K562 (cell line): ENCODE results near the gene POLR1B. TPM values are rescaled to one million over a fixed set of nuclear protein-coding genes. Genes with fewer than 3 reads are reported as not detected.

Experiments
- BRD9 ChIP-seq: fragments of 450-650 bp; IDR thresholded peaks from 2 replicates; pipeline ENCODE4 v1.6.1; 2018; ENCODE audit warnings: low read depth; ENCODE audit not compliant: partially characterized antibody
- C11orf30 ChIP-seq: fragments of 450-650 bp; IDR thresholded peaks from 2 replicates; pipeline ENCODE4 v1.6.1; 2016; ENCODE audit warnings: low read depth, mild to moderate bottlenecking
- CBX1 ChIP-seq: sonication (generic); IDR thresholded peaks from 2 replicates; pipeline ENCODE4 v1.6.1; 2016; ENCODE audit warnings: antibody characterized with exemption, low read depth, mild to moderate bottlenecking
- CHD2 ChIP-seq: IDR thresholded peaks from 2 replicates; pipeline ENCODE4 v1.6.1; 2011; ENCODE audit warnings: low read depth, low read length
- DACH1 ChIP-seq: fragments of 450-650 bp; IDR thresholded peaks from 2 replicates; pipeline ENCODE4 v1.6.1; 2018; ENCODE audit not compliant: partially characterized antibody
- FOXA3 ChIP-seq, 2 experiments: fragments of 450-650 bp in 1 of 2; sonication (generic) in 1 of 2; formaldehyde crosslinking; IDR thresholded peaks in 1 of 2; conservative IDR thresholded peaks in 1 of 2; 2 replicates each; pipeline versions ENCODE4 v1.4.0 to v1.8.0; 2020 to 2022; ENCODE audit warnings: mild to moderate bottlenecking in 2 of 2, missing genetic modification reagents in 1 of 2
- GABPB2 ChIP-seq: fragments of 250-450 bp; sonication (Bioruptor Pico); conservative IDR thresholded peaks from 2 replicates; pipeline ENCODE4 v1.5.1; 2021; ENCODE audit warnings: mild to moderate bottlenecking
- HMG20A ChIP-seq: fragments of 450-650 bp; formaldehyde crosslinking; conservative IDR thresholded peaks from 2 replicates; pipeline ENCODE4 v1.4.0; 2020; ENCODE audit warnings: mild to moderate bottlenecking, mixed read lengths
- KAT7 ChIP-seq: sonication (generic); formaldehyde crosslinking; IDR thresholded peaks from 2 replicates; pipeline ENCODE4 v1.8.0; 2022; ENCODE audit warnings: missing genetic modification reagents, mild to moderate bottlenecking, borderline replicate concordance
- MIER1 ChIP-seq: fragments of 450-650 bp; IDR thresholded peaks from 2 replicates; pipeline ENCODE4 v1.6.1; 2016; ENCODE audit warnings: antibody characterized with exemption, mild to moderate bottlenecking, low read depth
- POLR2A ChIP-seq: fragments of 450-650 bp; conservative IDR thresholded peaks from 2 replicates; pipeline ENCODE4 v1.6.1; 2016
- RHOXF2B ChIP-seq: fragments of 250-450 bp; sonication (Bioruptor Pico); conservative IDR thresholded peaks from 2 replicates; pipeline ENCODE4 v1.5.1; 2021
- RNF2 ChIP-seq: sonication (generic); IDR thresholded peaks from 2 replicates; pipeline ENCODE4 v1.6.1; 2016
- SMC3 ChIP-seq: conservative IDR thresholded peaks from 2 replicates; pipeline ENCODE4 v1.6.1; 2011; ENCODE audit warnings: low read depth, low read length, improper control_type of control experiment; ENCODE audit not compliant: insufficient read depth
- SP1 ChIP-seq: sonication (generic); formaldehyde crosslinking; IDR thresholded peaks from 2 replicates; pipeline ENCODE4 v1.8.1; 2022; ENCODE audit warnings: mild to moderate bottlenecking, missing genetic modification reagents
- TCF7L2 ChIP-seq: fragments of 150-350 bp; IDR thresholded peaks from 2 replicates; pipeline ENCODE4 v1.6.1; 2016; ENCODE audit warnings: low read depth, mild to moderate bottlenecking, low read length, moderate library complexity
- U2AF2 ChIP-seq: fragments of 200-400 bp; formaldehyde crosslinking; optimal IDR thresholded peaks from 2 replicates; pipeline ENCODE3; 2017; ENCODE audit warnings: low read depth, mild to moderate bottlenecking, low read length
- XRCC4 ChIP-seq: IDR thresholded peaks from one replicate; pipeline ENCODE4 v1.6.1; 2011; ENCODE audit not compliant: insufficient read depth, insufficient read length; ENCODE audit errors: extremely low read depth
- ZBTB34 ChIP-seq: fragments of 250-450 bp; sonication (Bioruptor Pico); IDR thresholded peaks from 2 replicates; pipeline ENCODE4 v1.8.0; 2021; ENCODE audit warnings: mild to moderate bottlenecking, moderate library complexity
- ZNF134 ChIP-seq: fragments of 250-450 bp; sonication (Bioruptor Pico); conservative IDR thresholded peaks from 2 replicates; pipeline ENCODE4 v1.4.0; 2020
- ZNF445 ChIP-seq: fragments of 250-450 bp; sonication (Bioruptor Pico); IDR thresholded peaks from 2 replicates; pipeline ENCODE4 v1.4.0; 2020; ENCODE audit warnings: low read depth, mild to moderate bottlenecking, moderate library complexity
- ZNF75A ChIP-seq: fragments of 450-650 bp; formaldehyde crosslinking; IDR thresholded peaks from 2 replicates; pipeline ENCODE4 v1.4.0; 2020; ENCODE audit warnings: mild to moderate bottlenecking
- ZNF77 ChIP-seq: fragments of 250-450 bp; sonication (Bioruptor Pico); IDR thresholded peaks from 2 replicates; pipeline ENCODE4 v1.5.0; 2020
- ZSCAN29 ChIP-seq: fragments of 450-650 bp; IDR thresholded peaks from 2 replicates; pipeline ENCODE4 v1.6.1; 2017
- polyA plus RNA-seq, 8 experiments: library from polyadenylated mRNA; depleted of rRNA in 4 of 8; stranded (reverse) in 5 of 8; unstranded in 3 of 8; fragments of >200 nt; fragmentation: Nextera tagmentation in 2 of 8; fragmentation: Illumina TruSeq in 1 of 8; extraction: Ambion mirVana in 2 of 8; extraction: Trizol in 1 of 8; gene quantifications; 2 replicates each; pipeline versions ENCODE4 v1.2.1 to v1.2.3, GENCODE V29; 2011 to 2014; ENCODE audit warnings: inconsistent platforms in 1 of 8, missing spikeins in 1 of 8
- total RNA-seq, 7 experiments: library from RNA; depleted of rRNA in 6 of 7; stranded (reverse); fragments of >200 nt in 6 of 7; fragmentation: Illumina TruSeq in 2 of 7; extraction: Trizol in 2 of 7; gene quantifications; 2 replicates each; pipeline versions ENCODE4 v1.2.1 to v1.2.3, GENCODE V29; 2011 to 2021; ENCODE audit warnings: low replicate concordance in 1 of 7
- TF ChIP-seq, protein P1 (sequence below): fragments of 450-650 bp; IDR thresholded peaks from 2 replicates; pipeline ENCODE4 v1.7.1; 2018; ENCODE audit warnings: mild to moderate bottlenecking, low read depth; ENCODE audit not compliant: partially characterized antibody
- TF ChIP-seq, protein P2 (sequence below), 2 experiments: fragments of 450-650 bp; IDR thresholded peaks; 2 replicates each; pipeline ENCODE4 v1.6.1; 2016

The POLR1B gene
- total and polyA plus RNA-seq, 9 of the 15 experiments (the other 6 are each of a cell fraction or from before 2014, with no cell fraction given) = 19.8 to 55.1 (median 40.2) TPM

GRCh38 chr2:112541315-112542122 is 746 bp upstream of the POLR1B start (continued):
- TF ChIP-seq KAT7 (CRISPR knock-in tag) (peak; percentile 36; the same call in 1 of the 2 replicates), XRCC4 (no peak), TCF7L2 (peak; percentile 85), CBX1 (peak; percentile 6; the same call in 1 of the 2 replicates), FOXA3 (CRISPR knock-in tag; conservative IDR thresholded peaks at IDR 0.05 in 1 of 2, IDR thresholded peaks at IDR 0.05 in 1 of 2) (peak in 1 of 2 experiments; percentile 49; a peak in 1 of 4 replicates), HMG20A (no peak), SMC3 (no peak), RNF2 (no peak; the same call in 1 of the 2 replicates), SP1 (CRISPR knock-in tag) (no peak), ZNF134 (CRISPR knock-in tag) (no peak), POLR2A (no peak; the same call in none of the 2 replicates), ZSCAN29 (no peak; the same call in 1 of the 2 replicates), CHD2 (no peak), MIER1 (peak; percentile 66), GABPB2 (CRISPR knock-in tag) (no peak), DACH1 (no peak), C11orf30 (no peak), RHOXF2B (CRISPR knock-in tag) (no peak), ZNF77 (CRISPR knock-in tag) (no peak), U2AF2 (no peak), ZNF445 (no peak; the same call in 1 of the 2 replicates), ZBTB34 (CRISPR knock-in tag) (no peak), ZNF75A (CRISPR knock-in tag) (no peak), BRD9 (no peak)
- TF ChIP-seq, protein P1, sequence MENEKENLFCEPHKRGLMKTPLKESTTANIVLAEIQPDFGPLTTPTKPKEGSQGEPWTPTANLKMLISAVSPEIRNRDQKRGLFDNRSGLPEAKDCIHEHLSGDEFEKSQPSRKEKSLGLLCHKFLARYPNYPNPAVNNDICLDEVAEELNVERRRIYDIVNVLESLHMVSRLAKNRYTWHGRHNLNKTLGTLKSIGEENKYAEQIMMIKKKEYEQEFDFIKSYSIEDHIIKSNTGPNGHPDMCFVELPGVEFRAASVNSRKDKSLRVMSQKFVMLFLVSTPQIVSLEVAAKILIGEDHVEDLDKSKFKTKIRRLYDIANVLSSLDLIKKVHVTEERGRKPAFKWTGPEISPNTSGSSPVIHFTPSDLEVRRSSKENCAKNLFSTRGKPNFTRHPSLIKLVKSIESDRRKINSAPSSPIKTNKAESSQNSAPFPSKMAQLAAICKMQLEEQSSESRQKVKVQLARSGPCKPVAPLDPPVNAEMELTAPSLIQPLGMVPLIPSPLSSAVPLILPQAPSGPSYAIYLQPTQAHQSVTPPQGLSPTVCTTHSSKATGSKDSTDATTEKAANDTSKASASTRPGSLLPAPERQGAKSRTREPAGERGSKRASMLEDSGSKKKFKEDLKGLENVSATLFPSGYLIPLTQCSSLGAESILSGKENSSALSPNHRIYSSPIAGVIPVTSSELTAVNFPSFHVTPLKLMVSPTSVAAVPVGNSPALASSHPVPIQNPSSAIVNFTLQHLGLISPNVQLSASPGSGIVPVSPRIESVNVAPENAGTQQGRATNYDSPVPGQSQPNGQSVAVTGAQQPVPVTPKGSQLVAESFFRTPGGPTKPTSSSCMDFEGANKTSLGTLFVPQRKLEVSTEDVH = no peak
- TF ChIP-seq, protein P2, sequence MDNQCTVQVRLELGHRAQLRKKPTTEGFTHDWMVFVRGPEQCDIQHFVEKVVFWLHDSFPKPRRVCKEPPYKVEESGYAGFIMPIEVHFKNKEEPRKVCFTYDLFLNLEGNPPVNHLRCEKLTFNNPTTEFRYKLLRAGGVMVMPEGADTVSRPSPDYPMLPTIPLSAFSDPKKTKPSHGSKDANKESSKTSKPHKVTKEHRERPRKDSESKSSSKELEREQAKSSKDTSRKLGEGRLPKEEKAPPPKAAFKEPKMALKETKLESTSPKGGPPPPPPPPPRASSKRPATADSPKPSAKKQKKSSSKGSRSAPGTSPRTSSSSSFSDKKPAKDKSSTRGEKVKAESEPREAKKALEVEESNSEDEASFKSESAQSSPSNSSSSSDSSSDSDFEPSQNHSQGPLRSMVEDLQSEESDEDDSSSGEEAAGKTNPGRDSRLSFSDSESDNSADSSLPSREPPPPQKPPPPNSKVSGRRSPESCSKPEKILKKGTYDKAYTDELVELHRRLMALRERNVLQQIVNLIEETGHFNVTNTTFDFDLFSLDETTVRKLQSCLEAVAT (IDR thresholded peaks at IDR 0.05) = no peak
